ENCODE measurements around the gene PSMD5.

- TF ChIP-seq SIN3A (IDR thresholded peaks at IDR 0.05; ENCODE audit: borderline replicate concordance, insufficient read depth, low read length) (no peak), POLR2AphosphoS5 (IDR thresholded peaks at IDR 0.05; ENCODE audit: low read depth, low read length) (no peak), FOXP2 (optimal IDR thresholded peaks at IDR 0.05; ENCODE audit: borderline replicate concordance, extremely low read depth, extremely low read length, insufficient read depth) (no peak), REST (IDR thresholded peaks at IDR 0.05; ENCODE audit: insufficient read depth in 1 of 2, low read depth in 2 of 2, low read length in 2 of 2) (no peak), TAF1 (IDR thresholded peaks at IDR 0.05; ENCODE audit: borderline replicate concordance, insufficient read depth, low read length) (no peak)
These were observed 23.9 kb upstream of the PSMD5 start for GRCh38 chr9:120866651-120867050.

Measured in PFSK-1 (cell line).